Skeletal muscle tissue (tissue), 4 donors: ENCODE measurements around the gene OLFML3. TPM values are rescaled to one million over a fixed set of nuclear protein-coding genes. Genes with fewer than 3 reads are reported as not detected.
A peak's percentile ranks its signal among the peaks of the same experiment; 100 is the strongest.

Source experiments
- H3K27ac ChIP-seq: one replicate; pipeline ENCODE4 v1.7.0; 2013; ENCODE audit warnings: mild to moderate bottlenecking, low read depth, low read length, inconsistent platforms
- H3K27me3 ChIP-seq, 3 donors: one replicate each; pipeline ENCODE4 v1.7.0; 2013; ENCODE audit warnings: low read length in 3 of 3; ENCODE audit not compliant: control insufficient read depth in 3 of 3, insufficient read depth in 3 of 3
- H3K36me3 ChIP-seq, 3 donors: one replicate each; pipeline ENCODE4 v1.7.0; 2013; ENCODE audit warnings: low read length in 3 of 3; ENCODE audit not compliant: control insufficient read depth in 3 of 3, insufficient read depth in 3 of 3
- H3K4me1 ChIP-seq, 3 donors: one replicate each; pipeline ENCODE4 v1.7.0; 2013; ENCODE audit warnings: low read length in 3 of 3, mild to moderate bottlenecking in 3 of 3; ENCODE audit not compliant: control insufficient read depth in 3 of 3, insufficient read depth in 3 of 3
- H3K4me3 ChIP-seq, 3 donors: one replicate each; pipeline ENCODE4 v1.7.0; 2013; ENCODE audit warnings: low read length in 3 of 3
- H3K9ac ChIP-seq, 3 donors: one replicate each; pipeline ENCODE4 v1.7.0; 2013; ENCODE audit warnings: low read length in 3 of 3, mild to moderate bottlenecking in 3 of 3, moderate library complexity in 2 of 3, low read depth in 1 of 3
- H3K9me3 ChIP-seq, 3 donors: one replicate each; pipeline ENCODE4 v1.7.0; 2013; ENCODE audit warnings: low read length in 3 of 3; ENCODE audit not compliant: control insufficient read depth in 3 of 3
- total RNA-seq: library from RNA; depleted of rRNA; stranded (reverse); fragments of >200 nt; gene quantifications from one replicate; pipeline ENCODE4 v1.2.3, GENCODE V29; 2014
- donor health status: Osteomylitis.

OLFML3 gene
- total RNA-seq, 1 donor from 2014 or later = 86.1 TPM

DNA sequence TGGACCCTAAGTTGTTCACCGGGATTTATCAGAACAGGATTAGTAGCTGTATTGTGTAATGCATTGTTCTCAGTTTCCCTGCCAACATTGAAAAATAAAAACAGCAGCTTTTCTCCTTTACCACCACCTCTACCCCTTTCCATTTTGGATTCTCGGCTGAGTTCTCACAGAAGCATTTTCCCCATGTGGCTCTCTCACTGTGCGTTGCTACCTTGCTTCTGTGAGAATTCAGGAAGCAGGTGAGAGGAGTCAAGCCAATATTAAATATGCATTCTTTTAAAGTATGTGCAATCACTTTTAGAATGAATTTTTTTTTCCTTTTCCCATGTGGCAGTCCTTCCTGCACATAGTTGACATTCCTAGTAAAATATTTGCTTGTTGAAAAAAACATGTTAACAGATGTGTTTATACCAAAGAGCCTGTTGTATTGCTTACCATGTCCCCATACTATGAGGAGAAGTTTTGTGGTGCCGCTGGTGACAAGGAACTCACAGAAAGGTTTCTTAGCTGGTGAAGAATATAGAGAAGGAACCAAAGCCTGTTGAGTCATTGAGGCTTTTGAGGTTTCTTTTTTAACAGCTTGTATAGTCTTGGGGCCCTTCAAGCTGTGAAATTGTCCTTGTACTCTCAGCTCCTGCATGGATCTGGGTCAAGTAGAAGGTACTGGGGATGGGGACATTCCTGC, 3.9 kb upstream of the OLFML3 start:
- Histone ChIP-seq H3K27ac (peak overlapping the region; percentile 2), H3K4me1 (peaks cover 25 to 40% (median 34%) of the 10 kb centered on the region in 3 donors), H3K9me3 (no peaks in the 10 kb centered on the region), H3K4me3 (no peak overlapping the region), H3K27me3 (no peaks in the 10 kb centered on the region), H3K9ac (no peak overlapping the region), H3K36me3 (peaks cover 23 to 37% (median 32%) of the 10 kb centered on the region in 3 donors)

GRCh38 chr1:113976609-113977278, 2.5 kb upstream of the OLFML3 start:
- peak overlapping the region in 2 of 3 donors; percentile 17 to 49 for H3K4me3 ChIP-seq
- peak overlapping the region; percentile 2 to 69 (median 46) for H3K9ac ChIP-seq
- H3K4me1 ChIP-seq = peaks cover 32 to 43% (median 41%) of the 10 kb centered on the region in 3 donors
- peaks cover 16 to 24% (median 19%) of the 10 kb centered on the region in 3 donors for H3K36me3 ChIP-seq
- H3K27me3 ChIP-seq = no peaks in the 10 kb centered on the region
- peak overlapping the region; percentile 73 for H3K27ac ChIP-seq
- no peaks in the 10 kb centered on the region for H3K9me3 ChIP-seq

DNA sequence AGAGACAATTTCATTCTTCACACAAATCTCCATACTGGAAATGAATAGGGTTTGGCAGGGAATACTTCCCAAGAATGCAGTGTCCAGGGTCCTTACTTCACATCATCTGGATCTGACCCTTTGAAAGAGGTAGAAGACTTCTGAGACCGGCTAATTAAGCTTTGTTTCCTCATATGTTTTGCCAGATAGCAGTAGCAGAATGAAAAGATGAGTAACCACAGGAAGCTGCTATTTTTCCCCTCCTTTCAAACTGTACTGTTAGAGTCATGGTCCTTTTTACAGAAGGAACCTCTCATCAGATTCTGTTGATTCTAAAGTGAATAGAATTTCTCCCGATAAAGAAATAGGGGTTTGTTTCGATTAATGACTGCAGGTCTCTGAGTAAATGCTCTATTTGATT, 1.4 kb upstream of the OLFML3 start:
- no peak overlapping the region for H3K9ac ChIP-seq
- H3K27ac ChIP-seq = no peak overlapping the region

DNA sequence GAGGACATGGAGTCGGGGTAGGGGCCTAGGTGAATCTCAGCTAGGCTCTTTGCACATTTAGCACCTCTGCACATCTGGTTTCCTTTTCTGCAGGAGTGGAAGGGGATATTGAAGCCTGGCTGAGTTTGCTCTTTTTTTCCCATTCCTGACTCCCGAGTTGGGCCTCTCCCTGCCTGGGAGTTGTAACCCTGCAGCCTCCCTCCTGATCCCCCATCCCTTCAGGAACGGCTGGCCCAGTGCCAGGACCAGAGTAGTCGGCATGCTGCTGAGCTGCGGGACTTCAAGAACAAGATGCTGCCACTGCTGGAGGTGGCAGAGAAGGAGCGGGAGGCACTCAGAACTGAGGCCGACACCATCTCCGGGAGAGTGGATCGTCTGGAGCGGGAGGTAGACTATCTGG, 836 bp downstream of the OLFML3 start:
- peaks cover 64 to 74% (median 71%) of the 10 kb centered on the region in 3 donors for H3K4me1 ChIP-seq
- H3K9ac ChIP-seq = peak overlapping the region in 2 of 3 donors; percentile 14 to 61
- no peaks in the 10 kb centered on the region for H3K9me3 ChIP-seq
- H3K4me3 ChIP-seq = peak overlapping the region; percentile 44 to 70 (median 52)
- H3K27me3 ChIP-seq = no peaks in the 10 kb centered on the region
- H3K27ac ChIP-seq = peak overlapping the region; percentile 62
- peaks cover 0 to 2% (median 0%) of the 10 kb centered on the region in 3 donors for H3K36me3 ChIP-seq

More for the DNA sequence above, 1.4 kb upstream of the OLFML3 start:
- Histone ChIP-seq H3K9me3 (no peaks in the 10 kb centered on the region), H3K4me3 (no peak overlapping the region), H3K27me3 (no peaks in the 10 kb centered on the region), H3K36me3 (peaks cover 5 to 13% (median 8%) of the 10 kb centered on the region in 3 donors), H3K4me1 (peaks cover 43 to 54% (median 53%) of the 10 kb centered on the region in 3 donors)

- Histone ChIP-seq H3K27ac (peak overlapping the region; percentile 71), H3K4me3 (peak overlapping the region; percentile 54 to 73 (median 69)), H3K4me1 (peaks cover 52 to 55% (median 55%) of the 10 kb centered on the region in 3 donors), H3K9me3 (no peaks in the 10 kb centered on the region), H3K9ac (peak overlapping the region; percentile 70 to 73 (median 71)), H3K27me3 (no peaks in the 10 kb centered on the region), H3K36me3 (no peaks in the 10 kb centered on the region)
Measured at GRCh38 chr1:113981962-113982931, 3.0 kb downstream of the OLFML3 start.

DNA sequence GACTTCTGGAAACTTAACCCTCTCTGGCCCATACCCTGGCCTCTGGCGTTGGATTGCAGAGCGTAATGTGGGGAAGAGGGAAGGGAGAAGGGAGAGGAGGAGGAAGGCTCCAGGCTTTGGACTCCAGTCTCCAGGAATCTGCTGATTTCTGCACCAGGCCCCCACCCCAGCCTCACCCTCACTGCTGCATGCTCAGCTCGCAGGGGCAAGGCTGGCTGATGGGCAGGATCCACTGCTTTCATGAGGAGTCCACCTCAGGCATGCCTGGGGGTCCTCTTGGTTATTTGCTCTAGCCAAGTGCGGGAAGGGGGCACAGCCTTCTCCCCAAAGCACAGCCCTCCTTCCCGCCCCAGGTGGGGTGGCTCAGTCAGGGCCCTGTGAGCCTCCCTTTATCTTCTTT, 3.7 kb downstream of the OLFML3 start:
- Histone ChIP-seq H3K27ac (peak overlapping the region; percentile 71), H3K36me3 (no peaks in the 10 kb centered on the region), H3K9ac (peak overlapping the region; percentile 70 to 73 (median 71)), H3K4me3 (peak overlapping the region; percentile 54 to 73 (median 69)), H3K4me1 (peaks cover 50 to 55% (median 52%) of the 10 kb centered on the region in 3 donors), H3K27me3 (no peaks in the 10 kb centered on the region), H3K9me3 (no peaks in the 10 kb centered on the region)

DNA sequence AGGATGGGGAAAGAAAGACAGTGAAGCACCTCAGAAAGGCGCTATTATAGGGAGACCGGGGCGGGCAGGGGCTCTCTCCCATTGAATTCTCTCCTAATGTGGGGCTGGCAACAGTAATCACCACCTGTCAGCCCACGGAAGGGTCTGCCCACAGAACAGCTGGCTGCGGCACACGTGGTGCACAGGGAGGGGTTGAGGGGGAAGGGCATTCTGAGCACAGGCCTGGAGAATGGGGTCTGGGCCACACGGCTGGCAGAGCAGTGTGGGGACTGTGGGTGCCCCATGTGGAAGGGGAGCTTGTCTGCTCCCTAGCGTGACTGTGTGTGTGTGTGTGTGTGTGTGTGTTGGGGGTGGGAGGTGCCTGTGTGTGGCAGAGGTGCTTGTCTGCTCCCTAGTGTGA, 4.1 kb downstream of the OLFML3 start:
- Histone ChIP-seq H3K27ac (peak overlapping the region; percentile 71), H3K27me3 (no peaks in the 10 kb centered on the region), H3K4me1 (peaks cover 49 to 53% (median 50%) of the 10 kb centered on the region in 3 donors), H3K36me3 (no peaks in the 10 kb centered on the region), H3K4me3 (peak overlapping the region; percentile 54 to 73 (median 69)), H3K9ac (peak overlapping the region; percentile 70 to 73 (median 71)), H3K9me3 (no peaks in the 10 kb centered on the region)

DNA sequence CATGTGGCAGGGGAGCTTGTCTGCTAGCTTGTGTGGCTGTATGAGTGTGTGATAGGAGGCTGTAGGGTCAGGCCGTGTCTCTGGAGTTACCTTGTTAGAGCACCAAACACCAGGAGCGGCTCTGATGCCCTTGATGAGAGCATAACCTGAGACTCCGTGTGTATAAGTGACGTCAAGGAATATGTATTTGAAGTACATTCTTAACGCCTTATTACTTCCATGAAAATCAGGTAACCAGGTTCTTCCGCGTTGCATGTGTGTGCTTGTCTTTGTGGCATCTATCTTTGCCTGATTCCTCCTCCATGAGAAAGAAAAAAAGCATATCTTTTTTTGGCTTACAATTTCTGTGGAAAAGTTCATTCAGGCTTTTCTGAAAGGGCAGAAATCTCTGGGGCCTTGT, 4.6 kb downstream of the OLFML3 start:
- no peaks in the 10 kb centered on the region for H3K27me3 ChIP-seq
- no peaks in the 10 kb centered on the region for H3K9me3 ChIP-seq
- peak overlapping the region; percentile 70 to 73 (median 71) for H3K9ac ChIP-seq
- H3K27ac ChIP-seq = peak overlapping the region; percentile 71
- H3K4me3 ChIP-seq = peak overlapping the region; percentile 54 to 73 (median 69)
- H3K4me1 ChIP-seq = peaks cover 48 to 49% (median 48%) of the 10 kb centered on the region in 3 donors
- no peaks in the 10 kb centered on the region for H3K36me3 ChIP-seq

DNA sequence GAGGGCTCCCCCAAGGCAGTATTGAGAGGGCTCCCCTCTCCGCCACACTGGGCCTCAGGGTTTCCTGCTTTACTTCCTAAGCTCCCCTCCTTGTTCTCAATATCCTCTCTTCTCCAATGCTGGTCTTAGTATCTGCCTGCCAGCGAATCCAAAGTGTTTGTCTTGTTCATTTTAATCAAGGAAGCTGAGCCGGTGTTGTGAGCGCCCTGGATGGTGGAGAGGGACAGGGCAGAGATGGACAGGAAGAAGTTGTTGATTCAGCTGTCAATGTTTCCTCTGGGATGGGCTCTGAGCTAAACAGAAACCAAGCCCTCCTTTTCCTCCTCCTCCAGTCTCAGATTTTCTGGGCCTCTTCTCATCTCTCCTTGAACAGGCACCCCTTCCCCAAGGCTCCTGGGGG, 5.4 kb downstream of the OLFML3 start:
- peak overlapping the region; percentile 0 to 51 (median 8) for H3K9ac ChIP-seq
- peak overlapping the region; percentile 71 for H3K27ac ChIP-seq

More for the DNA sequence above, 5.4 kb downstream of the OLFML3 start:
- no peaks in the 10 kb centered on the region for H3K36me3 ChIP-seq
- H3K4me3 ChIP-seq = peak overlapping the region in 2 of 3 donors; percentile 22 to 54
- H3K27me3 ChIP-seq = no peaks in the 10 kb centered on the region
- peaks cover 41 to 46% (median 42%) of the 10 kb centered on the region in 3 donors for H3K4me1 ChIP-seq
- H3K9me3 ChIP-seq = no peaks in the 10 kb centered on the region
